Panc1 (cell line): ENCODE data around the gene TCF15. TPM values are rescaled to one million over a fixed set of nuclear protein-coding genes. Genes with fewer than 3 reads are reported as not detected.

Experiments
- ATAC-seq: fragments of 200-7000 bp; cut with Tn5 transposase; 2 replicates; pipeline ENCODE4 v1.9.1; 2020; ENCODE audit warnings: mild to moderate bottlenecking, moderate library complexity
- BruUV-seq: library from RNA; stranded (reverse); fragments of 400-500 nt; replicated peaks from 2 replicates; lab custom pipeline; 2021; lab: Mats Ljungman, UMichigan
- CTCF ChIA-PET: fragments of 300-600 bp; sonication (Branson Sonifier 250); formaldehyde crosslinking; loops from one replicate; lab custom pipeline; 2022; ENCODE audit warnings: antibody characterized with exemption; lab: Charles Lee
- POLR2A ChIA-PET: fragments of 300-600 bp; sonication (Branson Sonifier 250); formaldehyde crosslinking; loops from one replicate; lab custom pipeline; 2022; ENCODE audit warnings: antibody characterized with exemption; lab: Charles Lee
- DNase-seq: peaks from one replicate; pipeline ENCODE4 v3.0.0-alpha.2; 2010; ENCODE audit warnings: low read depth, low spot score
- H3K27ac ChIP-seq: 2 replicates; pipeline ENCODE4 v1.5.1; 2011; ENCODE audit warnings: mild to moderate bottlenecking, low read length, inconsistent platforms
- H3K27me3 ChIP-seq: fragments of 200-500 bp; sonication (Bioruptor generic); 2 replicates; pipeline ENCODE4 v1.6.0; 2014; ENCODE audit warnings: low read length, inconsistent platforms; ENCODE audit not compliant: control insufficient read depth, insufficient read depth
- H3K36me3 ChIP-seq: fragments of 200-500 bp; sonication (Bioruptor generic); 2 replicates; pipeline ENCODE4 v1.5.1; 2014; ENCODE audit warnings: inconsistent platforms, mild to moderate bottlenecking, low read length, moderate library complexity; ENCODE audit not compliant: control insufficient read depth, insufficient read depth
- H3K4me1 ChIP-seq: 2 replicates; pipeline ENCODE4 v1.5.1; 2011; ENCODE audit warnings: inconsistent platforms, mild to moderate bottlenecking, low read length, moderate library complexity; ENCODE audit not compliant: control insufficient read depth, insufficient read depth
- H3K4me3 ChIP-seq, 2 experiments: 2 replicates each; pipeline ENCODE4 v1.5.1; 2011 to 2012; ENCODE audit warnings: low read depth in 2 of 2, low read length in 2 of 2, mild to moderate bottlenecking in 2 of 2, inconsistent platforms in 1 of 2, moderate library complexity in 1 of 2
- H3K9me3 ChIP-seq: fragments of 200-500 bp; sonication (Bioruptor generic); 2 replicates; pipeline ENCODE4 v1.5.1; 2014; ENCODE audit warnings: low read depth, mild to moderate bottlenecking, inconsistent platforms, low read length, moderate library complexity; ENCODE audit not compliant: control insufficient read depth, insufficient read depth
- CTCF ChIP-seq: fragments of 450-650 bp; IDR thresholded peaks from 2 replicates; pipeline ENCODE4 v1.5.1; 2017; ENCODE audit warnings: mild to moderate bottlenecking
- POLR2AphosphoS5 ChIP-seq: IDR thresholded peaks from 2 replicates; pipeline ENCODE4 v1.6.1; 2012; ENCODE audit warnings: mild to moderate bottlenecking, low read depth, low read length, moderate library complexity
- REST ChIP-seq, 2 experiments: IDR thresholded peaks; 2 replicates each; pipeline ENCODE4 v1.6.1; 2011 to 2012; ENCODE audit warnings: low read depth in 2 of 2, control low read depth in 1 of 2, low read length in 1 of 2, mild to moderate bottlenecking in 1 of 2, moderate library complexity in 1 of 2; ENCODE audit not compliant: insufficient read depth in 1 of 2
- SIN3A ChIP-seq: IDR thresholded peaks from 2 replicates; pipeline ENCODE4 v1.6.1; 2012; ENCODE audit warnings: low read depth, mild to moderate bottlenecking, low read length, moderate library complexity, borderline replicate concordance; ENCODE audit not compliant: insufficient read depth
- TCF7L2 ChIP-seq: IDR thresholded peaks from 2 replicates; pipeline ENCODE4 v1.6.1; 2011; ENCODE audit warnings: mild to moderate bottlenecking, low read depth, low read length, inconsistent platforms
- in situ Hi-C: cut with HindIII; loops from 2 replicates; pipeline ENCODE4 v1.10.0; 2016; ENCODE audit warnings: low sequenced_read_pairs, low pct_unique_long_range_greater_than_20kb
- intact Hi-C: fragments of 100-400 bp; cut with micrococcal nuclease; formaldehyde crosslinking; loops from one replicate; pipeline ENCODE4 v1.10.0; 2022; ENCODE audit not compliant: unreplicated experiment
- total RNA-seq: library from RNA; stranded (reverse); gene quantifications from one replicate; pipeline ENCODE4 v1.2.1, GENCODE V29; 2021; ENCODE audit not compliant: unreplicated experiment

The TCF15 gene
- total RNA-seq, 1 experiment from 2014 or later = not detected

GRCh38 chr20:646868-647233 lies 36.7 kb upstream of the TCF15 start:
- POLR2A ChIA-PET = no interaction called here
- TF ChIP-seq CTCF = no peak
- no peak for TF ChIP-seq POLR2AphosphoS5
- TF ChIP-seq TCF7L2 = no peak
- no peak for TF ChIP-seq SIN3A
- TF ChIP-seq REST (IDR thresholded peaks at IDR 0.05; ENCODE audit: insufficient read depth in 1 of 2, low read depth in 2 of 2, low read length in 1 of 2) = no peak
- in situ Hi-C loops (no loop called here), intact Hi-C loops (no loop called here)
- H3K27ac ChIP-seq = no peak overlapping the region
- H3K4me1 ChIP-seq = peaks cover 13% of the 10 kb centered on the region
- no peak overlapping the region for H3K4me3 ChIP-seq
- H3K27me3 ChIP-seq = no peaks in the 10 kb centered on the region
- H3K36me3 ChIP-seq = peaks cover 3% of the 10 kb centered on the region; the same call in 1 of the 2 replicates
- CTCF ChIA-PET = interaction anchor here (0.6 to 3.0 kb wide), 2 partner anchors 80 to 85 kb away, joined by 3 to 20 read pairs; no protein-coding TSS in a partner anchor
- ATAC-seq (no peak), DNase-seq (no peak)
- peaks cover 5% of the 10 kb centered on the region; the same call in 1 of the 2 replicates for H3K9me3 ChIP-seq
- BruUV-seq = no TSS peak

- CTCF ChIA-PET = interaction anchor here (0.6 to 3.0 kb wide), 8 partner anchors 19 to 299 kb away, joined by 3 to 20 read pairs (median 3); no protein-coding TSS in a partner anchor
- TF ChIP-seq CTCF (no peak), REST (IDR thresholded peaks at IDR 0.05; ENCODE audit: insufficient read depth in 1 of 2, low read depth in 2 of 2, low read length in 1 of 2) (no peak), POLR2AphosphoS5 (no peak), SIN3A (no peak)
- H3K36me3 ChIP-seq = peaks cover 3% of the 10 kb centered on the region; the same call in 1 of the 2 replicates
- POLR2A ChIA-PET = interaction anchor here (0.5 to 0.6 kb wide), 3 partner anchors 33 to 54 kb away, joined by 3 to 4 read pairs (median 3); no protein-coding TSS in a partner anchor
- H3K9me3 ChIP-seq = peaks cover 5% of the 10 kb centered on the region; the same call in 1 of the 2 replicates
- intact Hi-C loops = no loop called here
- H3K27ac ChIP-seq = no peak overlapping the region
- no peak for DNase-seq
- no peak overlapping the region for H3K4me3 ChIP-seq
- H3K27me3 ChIP-seq = no peaks in the 10 kb centered on the region
- in situ Hi-C loops = no loop called here
- no peak; the same call in 1 of the 2 replicates for ATAC-seq
- BruUV-seq = no TSS peak
- peaks cover 9% of the 10 kb centered on the region for H3K4me1 ChIP-seq
These were observed 36.2 kb upstream of the TCF15 start for GRCh38 chr20:646107-646867.
